IMR-90 (cell line): ENCODE results near the gene TTYH3. TPM values are rescaled to one million over a fixed set of nuclear protein-coding genes. Genes with fewer than 3 reads are reported as not detected.

ENCODE experiments used
- ATAC-seq: fragments of 200-7000 bp; cut with Tn5 transposase; 2 replicates; pipeline ENCODE4 v1.9.1; 2020; ENCODE audit warnings: low read depth, mild to moderate bottlenecking, moderate library complexity
- BruUV-seq: library from RNA; stranded (reverse); fragments of 400-500 nt; replicated peaks from 2 replicates; lab custom pipeline; 2021; lab: Mats Ljungman, UMichigan
- CTCF ChIA-PET: fragments of 300-600 bp; formaldehyde crosslinking; extraction: SDS; loops from one replicate; lab custom pipeline; 2021; ENCODE audit warnings: antibody characterized with exemption; lab: Yijun Ruan, JAX
- POLR2A ChIA-PET: fragments of 300-600 bp; sonication (Branson Sonifier 250); formaldehyde crosslinking; loops from one replicate; lab custom pipeline; 2022; ENCODE audit warnings: antibody characterized with exemption; ENCODE audit not compliant: unreplicated experiment; lab: Charles Lee
- DNase-seq: peaks from one replicate; pipeline ENCODE4 v3.0.0; 2013
- H2AFZ ChIP-seq: replicated peaks from 2 replicates; pipeline ENCODE3; 2013; ENCODE audit warnings: low read length, mild to moderate bottlenecking; ENCODE audit not compliant: poor library complexity
- H2AK5ac ChIP-seq: 2 replicates; pipeline ENCODE4 v1.6.1; 2013; ENCODE audit warnings: low read depth, low read length, inconsistent platforms
- H2AK9ac ChIP-seq: replicated peaks from 2 replicates; pipeline ENCODE3; 2013; ENCODE audit warnings: mild to moderate bottlenecking, low read depth, low read length, moderate library complexity; ENCODE audit not compliant: poor library complexity
- H2BK120ac ChIP-seq: 2 replicates; pipeline ENCODE4 v1.6.1; 2013; ENCODE audit warnings: low read depth, low read length, inconsistent platforms
- H2BK15ac ChIP-seq: 3 replicates; pipeline ENCODE4 v1.6.1; 2013; ENCODE audit warnings: low read depth, low read length, inconsistent platforms
- H2BK20ac ChIP-seq: 2 replicates; pipeline ENCODE4 v1.6.1; 2013; ENCODE audit warnings: low read depth, mild to moderate bottlenecking, inconsistent platforms, low read length, moderate library complexity
- H2BK5ac ChIP-seq: 2 replicates; pipeline ENCODE4 v1.6.1; 2013; ENCODE audit warnings: mild to moderate bottlenecking, low read depth, low read length, inconsistent platforms; ENCODE audit not compliant: poor library complexity, severe bottlenecking
- H3K14ac ChIP-seq: replicated peaks from 2 replicates; pipeline ENCODE4 v1.6.1; 2013; ENCODE audit warnings: low read depth, low read length, inconsistent platforms
- H3K18ac ChIP-seq: 2 replicates; pipeline ENCODE4 v1.6.1; 2013; ENCODE audit warnings: low read depth, low read length, control low read depth
- H3K23ac ChIP-seq: 2 replicates; pipeline ENCODE4 v1.6.1; 2013; ENCODE audit warnings: low read depth, low read length, inconsistent platforms
- H3K27ac ChIP-seq: 2 replicates; pipeline ENCODE4 v1.5.1; 2013; ENCODE audit warnings: mild to moderate bottlenecking, control low read depth, low read length; ENCODE audit not compliant: insufficient read depth
- H3K27me3 ChIP-seq: 2 replicates; pipeline ENCODE4 v1.6.1; 2013; ENCODE audit warnings: low read length; ENCODE audit not compliant: control insufficient read depth, insufficient read depth
- H3K36me3 ChIP-seq: 2 replicates; pipeline ENCODE4 v1.6.1; 2013; ENCODE audit warnings: low read length, mixed read lengths; ENCODE audit not compliant: control insufficient read depth, insufficient read depth
- H3K4ac ChIP-seq: 2 replicates; pipeline ENCODE4 v1.6.1; 2013; ENCODE audit warnings: low read depth, low read length, inconsistent platforms
- H3K4me1 ChIP-seq: 2 replicates; pipeline ENCODE4 v1.6.1; 2013; ENCODE audit warnings: low read length, mixed read lengths; ENCODE audit not compliant: control insufficient read depth, insufficient read depth
- H3K4me2 ChIP-seq: 2 replicates; pipeline ENCODE4 v1.6.1; 2013; ENCODE audit warnings: low read depth, mild to moderate bottlenecking, control low read depth, low read length, moderate library complexity
- H3K4me3 ChIP-seq: 2 replicates; pipeline ENCODE4 v1.5.1; 2013; ENCODE audit warnings: low read depth, mild to moderate bottlenecking, control low read depth, low read length, moderate library complexity; ENCODE audit not compliant: insufficient read depth
- H3K56ac ChIP-seq: 2 replicates; pipeline ENCODE4 v1.6.1; 2013; ENCODE audit warnings: low read length, inconsistent platforms; ENCODE audit not compliant: insufficient read depth; ENCODE audit errors: extremely low read depth
- H3K79me1 ChIP-seq, 2 experiments: 2 replicates each; pipeline ENCODE4 v1.6.1; 2013; ENCODE audit warnings: low read length in 2 of 2, inconsistent platforms in 1 of 2, low read depth in 1 of 2
- H3K9ac ChIP-seq: 2 replicates; pipeline ENCODE4 v1.6.1; 2013; ENCODE audit warnings: low read depth, low read length, control low read depth
- H3K9me1 ChIP-seq: 2 replicates; pipeline ENCODE4 v1.6.1; 2013; ENCODE audit warnings: low read length, inconsistent platforms; ENCODE audit not compliant: insufficient read depth
- H3K9me3 ChIP-seq: 2 replicates; pipeline ENCODE4 v1.6.1; 2013; ENCODE audit warnings: low read length; ENCODE audit not compliant: control insufficient read depth, insufficient read depth
- H4K20me1 ChIP-seq: 2 replicates; pipeline ENCODE4 v1.6.1; 2013; ENCODE audit warnings: low read length, inconsistent platforms; ENCODE audit not compliant: insufficient read depth
- H4K5ac ChIP-seq: 2 replicates; pipeline ENCODE4 v1.6.1; 2013; ENCODE audit warnings: mild to moderate bottlenecking, low read depth, low read length, control low read depth
- H4K8ac ChIP-seq, 2 experiments: 2 replicates each; pipeline ENCODE4 v1.6.1; 2013; ENCODE audit warnings: low read depth in 2 of 2, low read length in 2 of 2, control low read depth in 1 of 2, inconsistent platforms in 1 of 2
- H4K91ac ChIP-seq: 2 replicates; pipeline ENCODE4 v1.6.1; 2013; ENCODE audit warnings: low read depth, low read length, inconsistent platforms; ENCODE audit not compliant: insufficient read depth
- MAFK ChIP-seq: IDR thresholded peaks from 2 replicates; pipeline ENCODE4 v1.6.1; 2012; ENCODE audit warnings: low read depth, low read length, improper control_type of control experiment
- MAZ ChIP-seq: IDR thresholded peaks from 2 replicates; pipeline ENCODE4 v1.6.1; 2012; ENCODE audit warnings: low read depth, mild to moderate bottlenecking, low read length, improper control_type of control experiment, moderate library complexity, borderline replicate concordance
- RFX5 ChIP-seq: IDR thresholded peaks from 2 replicates; pipeline ENCODE4 v1.8.0; 2012; ENCODE audit warnings: low read depth, mild to moderate bottlenecking, low read length, moderate library complexity
- WGBS, 2 experiments: methylation state at CpG; one replicate each; pipeline versions ENCODE4 v1.1.5 to v1.1.7; 2013; ENCODE audit warnings: missing lambda C conversion rate in 2 of 2; ENCODE audit not compliant: insufficient read length in 1 of 2; ENCODE audit errors: extremely low coverage in 2 of 2; 5-methylcytosine and 5-hydroxymethylcytosine counted together
- dilution Hi-C: fragments of 300-500 bp; cut with HindIII; formaldehyde crosslinking; loops from one replicate; pipeline ENCODE4 v1.14.3; 2018; ENCODE audit warnings: low sequenced_read_pairs; ENCODE audit not compliant: unreplicated experiment
- in situ Hi-C: fragments of 300-500 bp; cut with MboI; formaldehyde crosslinking; loops from 3 replicates; pipeline ENCODE4 v1.14.3; 2019; ENCODE audit warnings: low sequenced_read_pairs, inconsistent platforms, mixed read lengths
- intact Hi-C: fragments of 100-400 bp; cut with micrococcal nuclease; formaldehyde crosslinking; loops from 2 replicates; pipeline ENCODE4 v1.10.0; 2022
- polyA plus RNA-seq, 3 experiments: library from polyadenylated mRNA; depleted of rRNA; stranded (reverse); fragments of >200 nt; gene quantifications; 2 replicates each; pipeline ENCODE4 v1.2.3, GENCODE V29; 2012; ENCODE audit warnings: low replicate concordance in 1 of 3
- total RNA-seq: library from RNA; depleted of rRNA; stranded (reverse); fragments of >200 nt; gene quantifications from 2 replicates; pipeline ENCODE4 v1.2.3, GENCODE V29; 2012

Gene TTYH3
- total and polyA plus RNA-seq, 2 of the 4 experiments (the other 2 are of a cell fraction) = 5.6 to 82.6 TPM

DNA sequence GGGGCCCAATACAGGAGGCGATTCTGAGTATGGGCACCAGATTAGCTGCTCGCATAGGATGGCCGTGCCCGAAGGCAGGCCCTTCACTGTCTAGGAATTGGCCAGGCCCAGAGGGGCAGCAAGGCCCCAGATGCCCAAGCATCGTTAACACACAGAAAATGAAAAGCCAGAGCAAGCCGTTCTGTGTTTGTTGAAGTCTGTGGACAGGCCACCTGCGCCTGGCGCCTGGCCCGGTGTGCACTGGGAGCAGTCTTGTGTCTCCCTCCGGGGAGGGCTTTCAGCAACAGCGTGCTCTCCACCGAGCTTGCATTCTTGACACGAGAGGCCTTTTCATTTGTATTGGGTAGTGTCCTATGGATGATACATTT lies 34.5 kb upstream of the TTYH3 start:
- H3K36me3 ChIP-seq = peaks cover 50% of the 10 kb centered on the region
- WGBS, 2 experiments = 95% methylated on average over 3 of the region's 13 CpGs; no CpG with 5 or more reads in 1 of the 2 experiments
- H3K4me3 ChIP-seq = no peak overlapping the region
- no peak overlapping the region for H2AFZ ChIP-seq
- H3K27me3 ChIP-seq = no peaks in the 10 kb centered on the region
- no peak overlapping the region for H3K27ac ChIP-seq
- intact Hi-C loops = no loop called here
- H2AK5ac ChIP-seq = no peak overlapping the region
- H2AK9ac ChIP-seq = peak overlapping the region; percentile 55
- BruUV-seq = no TSS peak
- no peak overlapping the region for H3K18ac ChIP-seq
- H2BK120ac ChIP-seq = no peak overlapping the region
- H2BK20ac ChIP-seq = no peak overlapping the region
- H3K56ac ChIP-seq = no peak overlapping the region
- H3K23ac ChIP-seq = no peak overlapping the region
- no peak overlapping the region for H2BK5ac ChIP-seq
- no peak overlapping the region for H3K14ac ChIP-seq
- H4K8ac ChIP-seq = no peak overlapping the region
- no peaks in the 10 kb centered on the region for H4K20me1 ChIP-seq
- no peaks in the 10 kb centered on the region for H3K9me1 ChIP-seq
- ChIA-PET POLR2A (no interaction called here), CTCF (no interaction called here)
- no peak overlapping the region for H3K4ac ChIP-seq
- no peaks in the 10 kb centered on the region for H3K4me1 ChIP-seq
- H3K79me1 ChIP-seq = no peaks in the 10 kb centered on the region
- DNase-seq = no peak
- no peak for ATAC-seq
- dilution Hi-C loops = no loop called here
- H3K4me2 ChIP-seq = no peak overlapping the region
- in situ Hi-C loops = no loop called here
- no peaks in the 10 kb centered on the region for H3K9me3 ChIP-seq
- H2BK15ac ChIP-seq = no peak overlapping the region
- no peak overlapping the region for H4K5ac ChIP-seq
- H3K9ac ChIP-seq = no peak overlapping the region
- TF ChIP-seq MAZ = no peak
- no peak for TF ChIP-seq MAFK
- TF ChIP-seq RFX5 = no peak
- H4K91ac ChIP-seq = no peak overlapping the region
